Thymus (tissue), 11 donors: ENCODE measurements around the gene CRTC1. TPM values are rescaled to one million over a fixed set of nuclear protein-coding genes. Genes with fewer than 3 reads are reported as not detected.
"Not testable (repeated sequence)": the region's sequence is repeated elsewhere in the genome, so short reads cannot be mapped to it uniquely, and the experiment has no call there.

Experiments
- DNase-seq, 9 donors: peaks; one replicate each; pipeline ENCODE4 v3.0.0-alpha.2; 2013; ENCODE audit warnings: low spot score in 9 of 9, low read depth in 6 of 9, missing footprints in 1 of 9
- H3K27ac ChIP-seq, 2 donors: one replicate each; pipeline ENCODE4 v1.5.1; 2013; ENCODE audit warnings: control low read depth in 1 of 2, low read depth in 1 of 2, low read length in 1 of 2, mild to moderate bottlenecking in 1 of 2, moderate library complexity in 1 of 2
- H3K27me3 ChIP-seq, 2 donors: one replicate each; pipeline ENCODE4 v1.5.1; 2013; ENCODE audit warnings: low read length in 1 of 2; ENCODE audit not compliant: control insufficient read depth in 2 of 2, insufficient read depth in 1 of 2
- H3K36me3 ChIP-seq, 2 donors: one replicate each; pipeline ENCODE4 v1.5.1; 2013; ENCODE audit warnings: low read length in 1 of 2, mild to moderate bottlenecking in 1 of 2, moderate library complexity in 1 of 2; ENCODE audit not compliant: control insufficient read depth in 2 of 2, insufficient read depth in 2 of 2
- H3K4me1 ChIP-seq, 2 donors: one replicate each; pipeline ENCODE4 v1.5.1; 2013; ENCODE audit warnings: low read length in 2 of 2; ENCODE audit not compliant: control insufficient read depth in 2 of 2, insufficient read depth in 2 of 2
- H3K4me3 ChIP-seq, 2 donors: one replicate each; pipeline ENCODE4 v1.5.1; 2013; ENCODE audit warnings: low read length in 2 of 2, control low read depth in 1 of 2, mild to moderate bottlenecking in 1 of 2
- H3K9me3 ChIP-seq, 2 donors: one replicate each; pipeline ENCODE4 v1.5.1; 2013; ENCODE audit warnings: low read length in 1 of 2, mild to moderate bottlenecking in 1 of 2; ENCODE audit not compliant: control insufficient read depth in 2 of 2, insufficient read depth in 1 of 2
- WGBS: extraction: QIAGEN DNeasy Blood & Tissue Kit; methylation state at CpG from one replicate; pipeline ENCODE4 v1.1.7; 2013; 5-methylcytosine and 5-hydroxymethylcytosine counted together
- polyA plus RNA-seq: library from polyadenylated mRNA; stranded (reverse); fragments of 200-250 nt; gene quantifications from one replicate; pipeline ENCODE4 v1.2.3, GENCODE V29; 2013
- total RNA-seq: library from RNA; stranded (reverse); fragments of 120-200 nt; gene quantifications from one replicate; pipeline ENCODE4 v1.2.4, GENCODE V29; 2013
- donor health status: healthy.

Gene CRTC1
- total and polyA plus RNA-seq, 2 donors: 1.2 to 9.7 TPM

GRCh38 chr19:18723871-18724377 is 40.4 kb downstream of the CRTC1 start:
- no peaks in the 10 kb centered on the region for H3K9me3 ChIP-seq
- H3K4me3 ChIP-seq: no peak overlapping the region
- DNase-seq: no peak
- 92% methylated on average over 21 of the region's 21 CpGs for WGBS
- H3K27ac ChIP-seq: no peak overlapping the region
- H3K4me1 ChIP-seq: no peaks in the 10 kb centered on the region
- H3K36me3 ChIP-seq: no peaks in the 10 kb centered on the region
- H3K27me3 ChIP-seq: no peaks in the 10 kb centered on the region

GRCh38 chr19:18725841-18726770 is 42.6 kb downstream of the CRTC1 start:
- DNase-seq: no peak

GRCh38 chr19:18726846-18727245 is 43.4 kb downstream of the CRTC1 start:
- H3K4me3 ChIP-seq: no peak overlapping the region
- H3K27me3 ChIP-seq: no peaks in the 10 kb centered on the region
- DNase-seq: no peak
- no peaks in the 10 kb centered on the region for H3K36me3 ChIP-seq
- WGBS: over 99% methylated on average over 6 of the region's 6 CpGs
- H3K9me3 ChIP-seq: no peaks in the 10 kb centered on the region
- peaks cover 0 to 4% of the 10 kb centered on the region in 2 donors for H3K4me1 ChIP-seq
- no peak overlapping the region for H3K27ac ChIP-seq

More at GRCh38 chr19:18725841-18726770, 42.6 kb downstream of the CRTC1 start:
- Histone ChIP-seq H3K4me3 (no peak overlapping the region), H3K9me3 (no peaks in the 10 kb centered on the region), H3K36me3 (no peaks in the 10 kb centered on the region), H3K27ac (no peak overlapping the region), H3K4me1 (peaks cover 0 to under 1% of the 10 kb centered on the region in 2 donors), H3K27me3 (no peaks in the 10 kb centered on the region)
- WGBS: 98% methylated on average over 30 of the region's 30 CpGs

GRCh38 chr19:18727602-18728001 is 44.1 kb downstream of the CRTC1 start:
- DNase-seq, H3K9me3 ChIP-seq, H3K27me3 ChIP-seq, H3K4me1 ChIP-seq, H3K27ac ChIP-seq, H3K4me3 ChIP-seq, H3K36me3 ChIP-seq: not testable (repeated sequence)
- 98% methylated on average over 6 of the region's 6 CpGs for WGBS

GRCh38 chr19:18729933-18730530 is 46.6 kb downstream of the CRTC1 start:
- Histone ChIP-seq H3K27ac (no peak overlapping the region), H3K4me1 (peaks cover 0 to 4% of the 10 kb centered on the region in 2 donors), H3K4me3 (no peak overlapping the region), H3K9me3 (no peaks in the 10 kb centered on the region), H3K36me3 (no peaks in the 10 kb centered on the region), H3K27me3 (no peaks in the 10 kb centered on the region)
- 97% methylated on average over 18 of the region's 18 CpGs for WGBS
- DNase-seq: no peak

GRCh38 chr19:18730885-18731513 is 47.5 kb downstream of the CRTC1 start:
- Histone ChIP-seq H3K27me3 (no peaks in the 10 kb centered on the region), H3K4me1 (peaks cover 0 to 4% of the 10 kb centered on the region in 2 donors), H3K9me3 (no peaks in the 10 kb centered on the region), H3K4me3 (no peak overlapping the region), H3K27ac (no peak overlapping the region), H3K36me3 (no peaks in the 10 kb centered on the region)
- DNase-seq: no peak
- WGBS: 97% methylated on average over 11 of the region's 11 CpGs

- Histone ChIP-seq H3K4me1 (peaks cover 0 to 4% of the 10 kb centered on the region in 2 donors), H3K27ac (no peak overlapping the region), H3K36me3 (no peaks in the 10 kb centered on the region), H3K4me3 (no peak overlapping the region), H3K9me3 (no peaks in the 10 kb centered on the region), H3K27me3 (no peaks in the 10 kb centered on the region)
- WGBS: 70% methylated on average over 15 of the region's 15 CpGs
- no peak for DNase-seq
These were observed 48.1 kb downstream of the CRTC1 start for GRCh38 chr19:18731562-18732008.

GRCh38 chr19:18733196-18733647 is 49.7 kb downstream of the CRTC1 start:
- DNase-seq: no peak
- Histone ChIP-seq H3K36me3 (no peaks in the 10 kb centered on the region), H3K9me3 (no peaks in the 10 kb centered on the region), H3K27ac (no peak overlapping the region), H3K4me3 (no peak overlapping the region), H3K27me3 (no peaks in the 10 kb centered on the region), H3K4me1 (peaks cover 0 to 4% of the 10 kb centered on the region in 2 donors)
- 91% methylated on average over 11 of the region's 11 CpGs for WGBS
